Gastroesophageal sphincter (tissue), 3 donors: ENCODE data around the gene SANBR.

Experiments used
- EP300 ChIP-seq: sonication (generic); formaldehyde crosslinking; IDR thresholded peaks from one replicate; pipeline ENCODE4 v1.6.1; 2017; ENCODE audit warnings: antibody characterized with exemption, mild to moderate bottlenecking
- POLR2A ChIP-seq, 2 donors: fragments of 450-650 bp; IDR thresholded peaks; one replicate each; pipeline ENCODE4 v1.6.1; 2017; ENCODE audit warnings: antibody characterized with exemption in 2 of 2, mild to moderate bottlenecking in 2 of 2, moderate library complexity in 1 of 2
- POLR2AphosphoS5 ChIP-seq: sonication (generic); formaldehyde crosslinking; IDR thresholded peaks from one replicate; pipeline ENCODE4 v1.6.1; 2017; ENCODE audit warnings: antibody characterized with exemption
- TF ChIP-seq, protein P1 (sequence below), 4 experiments: fragments of 200-600 bp in 2 of 4; fragments of 450-650 bp in 2 of 4; sonication (generic) in 1 of 4; IDR thresholded peaks; one replicate each; pipeline ENCODE4 v1.5.1; 2017 to 2019; ENCODE audit warnings: antibody characterized with exemption in 4 of 4, mild to moderate bottlenecking in 2 of 4, moderate library complexity in 2 of 4

GRCh38 chr2:61055557-61055956, 10.1 kb upstream of the SANBR start:
- TF ChIP-seq POLR2A (IDR thresholded peaks at IDR 0.05) (no peak), EP300 (no peak), POLR2AphosphoS5 (no peak)
- TF ChIP-seq, protein P1, sequence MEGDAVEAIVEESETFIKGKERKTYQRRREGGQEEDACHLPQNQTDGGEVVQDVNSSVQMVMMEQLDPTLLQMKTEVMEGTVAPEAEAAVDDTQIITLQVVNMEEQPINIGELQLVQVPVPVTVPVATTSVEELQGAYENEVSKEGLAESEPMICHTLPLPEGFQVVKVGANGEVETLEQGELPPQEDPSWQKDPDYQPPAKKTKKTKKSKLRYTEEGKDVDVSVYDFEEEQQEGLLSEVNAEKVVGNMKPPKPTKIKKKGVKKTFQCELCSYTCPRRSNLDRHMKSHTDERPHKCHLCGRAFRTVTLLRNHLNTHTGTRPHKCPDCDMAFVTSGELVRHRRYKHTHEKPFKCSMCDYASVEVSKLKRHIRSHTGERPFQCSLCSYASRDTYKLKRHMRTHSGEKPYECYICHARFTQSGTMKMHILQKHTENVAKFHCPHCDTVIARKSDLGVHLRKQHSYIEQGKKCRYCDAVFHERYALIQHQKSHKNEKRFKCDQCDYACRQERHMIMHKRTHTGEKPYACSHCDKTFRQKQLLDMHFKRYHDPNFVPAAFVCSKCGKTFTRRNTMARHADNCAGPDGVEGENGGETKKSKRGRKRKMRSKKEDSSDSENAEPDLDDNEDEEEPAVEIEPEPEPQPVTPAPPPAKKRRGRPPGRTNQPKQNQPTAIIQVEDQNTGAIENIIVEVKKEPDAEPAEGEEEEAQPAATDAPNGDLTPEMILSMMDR (IDR thresholded peaks at IDR 0.05), result no peak
